Liver (tissue), 9 donors: ENCODE results near the gene HOMER1. TPM values are rescaled to one million over a fixed set of nuclear protein-coding genes. Genes with fewer than 3 reads are reported as not detected.

ENCODE experiments used
- DNase-seq: peaks from one replicate; pipeline ENCODE4 v3.0.0-alpha.2; 2017; ENCODE audit warnings: low spot score
- H3K27ac ChIP-seq, 2 donors: one replicate each; pipeline ENCODE4 v1.7.0; 2013; ENCODE audit warnings: inconsistent platforms in 2 of 2, low read length in 2 of 2, control low read depth in 1 of 2, low read depth in 1 of 2, mild to moderate bottlenecking in 1 of 2
- H3K27me3 ChIP-seq, 4 donors: one replicate each; pipeline versions ENCODE4 v1.6.1 to v1.7.0; 2013; ENCODE audit warnings: low read length in 3 of 4, inconsistent platforms in 1 of 4, mild to moderate bottlenecking in 1 of 4, moderate library complexity in 1 of 4; ENCODE audit not compliant: control insufficient read depth in 4 of 4, insufficient read depth in 4 of 4
- H3K36me3 ChIP-seq, 4 donors: one replicate each; pipeline versions ENCODE4 v1.6.1 to v1.7.0; 2013; ENCODE audit warnings: low read length in 3 of 4, mild to moderate bottlenecking in 3 of 4, low read depth in 1 of 4, moderate library complexity in 1 of 4; ENCODE audit not compliant: control insufficient read depth in 4 of 4, insufficient read depth in 3 of 4
- H3K4me1 ChIP-seq, 4 donors: one replicate each; pipeline versions ENCODE4 v1.6.1 to v1.7.0; 2013; ENCODE audit warnings: low read length in 3 of 4, mild to moderate bottlenecking in 3 of 4, moderate library complexity in 1 of 4; ENCODE audit not compliant: control insufficient read depth in 4 of 4, insufficient read depth in 4 of 4
- H3K4me3 ChIP-seq, 3 donors: one replicate each; pipeline versions ENCODE4 v1.6.1 to v1.7.0; 2013; ENCODE audit warnings: low read length in 3 of 3, control low read depth in 1 of 3, low read depth in 1 of 3, mild to moderate bottlenecking in 1 of 3
- H3K9ac ChIP-seq, 2 donors: one replicate each; pipeline ENCODE4 v1.7.0; 2013; ENCODE audit warnings: low read length in 2 of 2, mild to moderate bottlenecking in 2 of 2, moderate library complexity in 2 of 2, control low read depth in 1 of 2, low read depth in 1 of 2
- H3K9me3 ChIP-seq, 4 donors: one replicate each; pipeline versions ENCODE4 v1.6.1 to v1.7.0; 2013; ENCODE audit warnings: low read length in 3 of 4; ENCODE audit not compliant: control insufficient read depth in 4 of 4
- ATF3 ChIP-seq: IDR thresholded peaks from 2 replicates; pipeline ENCODE4 v1.6.1; 2016; ENCODE audit warnings: antibody characterized with exemption
- CTCF ChIP-seq: fragments of 150-350 bp; IDR thresholded peaks from 2 replicates; pipeline ENCODE4 v1.5.1; 2017; ENCODE audit warnings: improper control_type of control experiment, low read depth, low read length; ENCODE audit not compliant: missing input control
- EGR1 ChIP-seq, 2 donors: IDR thresholded peaks; 2 replicates each; pipeline ENCODE4 v1.6.1; 2016 to 2018; ENCODE audit warnings: antibody characterized with exemption in 2 of 2, low read depth in 2 of 2
- FOXA1 ChIP-seq: IDR thresholded peaks from 2 replicates; pipeline ENCODE4 v1.6.1; 2016; ENCODE audit warnings: antibody characterized with exemption
- FOXA2 ChIP-seq: IDR thresholded peaks from 2 replicates; pipeline ENCODE4 v1.6.1; 2016; ENCODE audit warnings: antibody characterized with exemption
- GABPA ChIP-seq, 2 donors: IDR thresholded peaks in 1 of 2; conservative IDR thresholded peaks in 1 of 2; 2 replicates each; pipeline ENCODE4 v1.6.1; 2016; ENCODE audit warnings: antibody characterized with exemption in 2 of 2, mild to moderate bottlenecking in 1 of 2, moderate library complexity in 1 of 2
- HNF4A ChIP-seq, 2 donors: conservative IDR thresholded peaks; 2 replicates each; pipeline ENCODE4 v1.6.1; 2016; ENCODE audit warnings: antibody characterized with exemption in 2 of 2, mild to moderate bottlenecking in 2 of 2
- HNF4G ChIP-seq: IDR thresholded peaks from 2 replicates; pipeline ENCODE4 v1.6.1; 2016; ENCODE audit warnings: antibody characterized with exemption
- JUND ChIP-seq, 2 donors: IDR thresholded peaks; 2 replicates each; pipeline ENCODE4 v1.6.1; 2016; ENCODE audit warnings: antibody characterized with exemption in 2 of 2
- MAX ChIP-seq: IDR thresholded peaks from 2 replicates; pipeline ENCODE4 v1.6.1; 2016; ENCODE audit warnings: antibody characterized with exemption
- NR2F2 ChIP-seq: IDR thresholded peaks from 2 replicates; pipeline ENCODE4 v1.6.1; 2016; ENCODE audit warnings: antibody characterized with exemption
- RAD21 ChIP-seq, 2 donors: IDR thresholded peaks; 2 replicates each; pipeline ENCODE4 v1.6.1; 2016; ENCODE audit warnings: antibody characterized with exemption in 2 of 2, mild to moderate bottlenecking in 2 of 2
- REST ChIP-seq: IDR thresholded peaks from 2 replicates; pipeline ENCODE4 v1.6.1; 2016; ENCODE audit warnings: antibody characterized with exemption, mild to moderate bottlenecking
- RXRA ChIP-seq, 2 donors: IDR thresholded peaks; 2 replicates each; pipeline ENCODE4 v1.6.1; 2017 to 2018; ENCODE audit warnings: antibody characterized with exemption in 2 of 2, mild to moderate bottlenecking in 1 of 2
- SP1 ChIP-seq: IDR thresholded peaks from 2 replicates; pipeline ENCODE4 v1.6.1; 2018; ENCODE audit warnings: antibody characterized with exemption, mild to moderate bottlenecking
- TAF1 ChIP-seq: conservative IDR thresholded peaks from 2 replicates; pipeline ENCODE4 v1.6.1; 2016; ENCODE audit warnings: antibody characterized with exemption, mild to moderate bottlenecking
- YY1 ChIP-seq: IDR thresholded peaks from 2 replicates; pipeline ENCODE4 v1.6.1; 2016; ENCODE audit warnings: antibody characterized with exemption, mild to moderate bottlenecking
- ZBTB33 ChIP-seq: IDR thresholded peaks from 2 replicates; pipeline ENCODE4 v1.6.1; 2016; ENCODE audit warnings: antibody characterized with exemption
- WGBS: extraction: QIAGEN DNeasy Blood & Tissue Kit; methylation state at CpG from one replicate; pipeline ENCODE4 v1.1.7; 2013; 5-methylcytosine and 5-hydroxymethylcytosine counted together
- polyA plus RNA-seq, 2 donors: library from polyadenylated mRNA; stranded (reverse) in 1 of 2; unstranded in 1 of 2; fragments of 200-250 nt in 1 of 2; fragments of >200 nt in 1 of 2; fragmentation: Nextera tagmentation in 1 of 2; extraction: Ambion mirVana in 1 of 2; gene quantifications; one replicate each; pipeline versions ENCODE4 v1.2.1 to v1.2.3, GENCODE V29; 2013 to 2015
- total RNA-seq, 2 donors: library from RNA; depleted of rRNA; stranded (reverse); fragments of >200 nt; gene quantifications; one replicate each; pipeline ENCODE4 v1.2.3, GENCODE V29; 2014
- donor health status: healthy.
- donor health status: healthy.
- donor health status: healthy.
- donor health status: healthy.
- donor health status: healthy.

Gene HOMER1
- total and polyA plus RNA-seq, 4 donors = 0.33 to 8.7 (median 1.2) TPM

- Histone ChIP-seq H3K4me3 (no peak overlapping the region), H3K4me1 (no peaks in the 10 kb centered on the region)
- WGBS = 82% methylated on average over 3 of the region's 3 CpGs
These were observed 118.6 kb downstream of the HOMER1 start for GRCh38 chr5:79395296-79395695.

More at GRCh38 chr5:79395296-79395695, 118.6 kb downstream of the HOMER1 start:
- TF ChIP-seq REST = no peak
- TF ChIP-seq EGR1 (IDR thresholded peaks at IDR 0.05; ENCODE audit: low read depth in 2 of 2) = no peak
- no peak for TF ChIP-seq GABPA (IDR thresholded peaks at IDR 0.05 in 1 of 2, conservative IDR thresholded peaks at IDR 0.05 in 1 of 2)
- TF ChIP-seq RAD21 (IDR thresholded peaks at IDR 0.05) = no peak
- no peak for TF ChIP-seq JUND (IDR thresholded peaks at IDR 0.05)
- TF ChIP-seq FOXA2 = no peak
- no peak for TF ChIP-seq TAF1
- TF ChIP-seq CTCF = no peak
- TF ChIP-seq HNF4G = no peak
- no peak for TF ChIP-seq NR2F2
- TF ChIP-seq ZBTB33 = no peak
- no peak for TF ChIP-seq HNF4A (conservative IDR thresholded peaks at IDR 0.05)
- no peak for TF ChIP-seq RXRA (IDR thresholded peaks at IDR 0.05)
- TF ChIP-seq MAX = no peak
- TF ChIP-seq ATF3 = no peak
- TF ChIP-seq SP1 = no peak
- no peak for TF ChIP-seq FOXA1
- no peak for TF ChIP-seq YY1
- Histone ChIP-seq H3K27ac (no peak overlapping the region), H3K9ac (no peak overlapping the region), H3K27me3 (no peaks in the 10 kb centered on the region), H3K9me3 (no peaks in the 10 kb centered on the region), H3K36me3 (no peaks in the 10 kb centered on the region)
- no peak for DNase-seq
